ENCODE results near the gene ANKRD33B.

DNA sequence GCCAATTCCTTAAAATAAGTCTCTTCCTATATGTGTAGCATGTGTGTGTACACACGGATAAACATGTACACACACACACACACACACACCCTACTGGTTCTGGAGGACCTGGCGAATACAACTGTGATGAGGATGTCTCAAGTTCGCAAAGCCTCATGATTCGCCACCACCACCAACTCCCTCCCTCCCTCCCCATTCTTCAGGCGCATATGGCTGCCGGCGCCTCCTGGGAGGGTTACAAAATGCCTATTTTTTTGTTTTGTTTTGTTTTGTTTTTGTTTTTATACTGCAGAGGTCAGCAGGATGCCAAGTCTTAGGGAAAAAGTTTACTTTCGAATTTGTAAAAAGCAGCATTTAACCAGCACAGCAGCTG lies 109.1 kb downstream of the ANKRD33B start:
- TF ChIP-seq POLR2AphosphoS5 (IDR thresholded peaks at IDR 0.05): no peak
- TF ChIP-seq, protein P1, sequence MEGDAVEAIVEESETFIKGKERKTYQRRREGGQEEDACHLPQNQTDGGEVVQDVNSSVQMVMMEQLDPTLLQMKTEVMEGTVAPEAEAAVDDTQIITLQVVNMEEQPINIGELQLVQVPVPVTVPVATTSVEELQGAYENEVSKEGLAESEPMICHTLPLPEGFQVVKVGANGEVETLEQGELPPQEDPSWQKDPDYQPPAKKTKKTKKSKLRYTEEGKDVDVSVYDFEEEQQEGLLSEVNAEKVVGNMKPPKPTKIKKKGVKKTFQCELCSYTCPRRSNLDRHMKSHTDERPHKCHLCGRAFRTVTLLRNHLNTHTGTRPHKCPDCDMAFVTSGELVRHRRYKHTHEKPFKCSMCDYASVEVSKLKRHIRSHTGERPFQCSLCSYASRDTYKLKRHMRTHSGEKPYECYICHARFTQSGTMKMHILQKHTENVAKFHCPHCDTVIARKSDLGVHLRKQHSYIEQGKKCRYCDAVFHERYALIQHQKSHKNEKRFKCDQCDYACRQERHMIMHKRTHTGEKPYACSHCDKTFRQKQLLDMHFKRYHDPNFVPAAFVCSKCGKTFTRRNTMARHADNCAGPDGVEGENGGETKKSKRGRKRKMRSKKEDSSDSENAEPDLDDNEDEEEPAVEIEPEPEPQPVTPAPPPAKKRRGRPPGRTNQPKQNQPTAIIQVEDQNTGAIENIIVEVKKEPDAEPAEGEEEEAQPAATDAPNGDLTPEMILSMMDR (IDR thresholded peaks at IDR 0.05): no peak
- TF ChIP-seq POLR2A (IDR thresholded peaks at IDR 0.05): no peak
- no peak for TF ChIP-seq EP300 (IDR thresholded peaks at IDR 0.05)

All from upper lobe of left lung (tissue), 4 donors.